Measurements from ENCODE around the gene SUN1.
A peak's percentile ranks its signal among the peaks of the same experiment; 100 is the strongest.

Gene SUN1

DNA sequence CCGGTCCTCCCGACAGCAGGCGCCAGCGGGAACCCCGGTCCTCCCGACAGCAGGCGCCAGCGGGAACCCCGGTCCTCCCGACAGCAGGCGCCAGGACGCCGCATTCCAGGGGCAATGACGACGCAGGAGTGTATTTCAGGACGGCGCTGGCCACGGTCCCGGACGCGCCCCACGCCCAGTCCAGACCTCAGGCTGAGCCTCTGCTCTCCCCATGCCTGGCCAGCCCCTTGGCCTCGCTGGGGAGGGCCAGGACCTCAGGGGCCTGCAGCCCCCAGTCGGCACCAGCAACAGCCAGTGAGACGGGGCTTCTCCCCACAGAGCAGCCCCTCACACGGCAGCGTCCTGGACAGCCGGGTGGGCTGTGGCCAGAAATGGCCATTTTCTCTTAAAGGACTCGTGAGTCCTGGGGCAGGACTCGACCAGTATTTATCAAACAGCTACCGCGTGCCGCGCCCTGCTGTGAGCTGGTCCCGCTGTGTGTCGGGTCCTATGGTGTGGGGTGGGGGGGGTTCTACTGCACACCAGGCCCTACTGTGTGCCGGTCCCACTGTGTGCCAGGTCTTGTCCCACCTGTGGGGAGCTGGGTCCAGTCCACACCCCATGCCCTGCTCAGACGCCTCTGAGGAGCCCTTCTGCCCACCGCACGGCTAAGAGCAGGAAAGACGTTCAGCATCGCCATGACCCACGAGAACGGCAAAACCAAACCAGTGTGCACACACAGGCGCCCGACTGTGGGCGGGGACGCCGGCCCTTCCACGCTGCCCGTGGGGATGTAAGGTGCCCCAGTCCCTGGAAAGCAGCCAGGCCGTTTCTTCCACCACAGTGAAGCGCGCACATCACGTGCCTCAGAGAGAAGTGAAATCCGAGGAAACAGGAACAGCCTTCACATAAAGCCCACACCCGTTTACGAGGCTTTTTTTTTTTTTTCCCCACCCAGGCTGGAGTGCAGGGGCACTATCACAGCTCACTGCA, 77.4 kb downstream of the SUN1 start:
- peak; percentile 44 for DNase-seq

- no peak for DNase-seq
Observed at GRCh38 chr7:910441-910861, 78.2 kb downstream of the SUN1 start.

GRCh38 chr7:910931-911431, 78.7 kb downstream of the SUN1 start:
- no peak for DNase-seq

DNA sequence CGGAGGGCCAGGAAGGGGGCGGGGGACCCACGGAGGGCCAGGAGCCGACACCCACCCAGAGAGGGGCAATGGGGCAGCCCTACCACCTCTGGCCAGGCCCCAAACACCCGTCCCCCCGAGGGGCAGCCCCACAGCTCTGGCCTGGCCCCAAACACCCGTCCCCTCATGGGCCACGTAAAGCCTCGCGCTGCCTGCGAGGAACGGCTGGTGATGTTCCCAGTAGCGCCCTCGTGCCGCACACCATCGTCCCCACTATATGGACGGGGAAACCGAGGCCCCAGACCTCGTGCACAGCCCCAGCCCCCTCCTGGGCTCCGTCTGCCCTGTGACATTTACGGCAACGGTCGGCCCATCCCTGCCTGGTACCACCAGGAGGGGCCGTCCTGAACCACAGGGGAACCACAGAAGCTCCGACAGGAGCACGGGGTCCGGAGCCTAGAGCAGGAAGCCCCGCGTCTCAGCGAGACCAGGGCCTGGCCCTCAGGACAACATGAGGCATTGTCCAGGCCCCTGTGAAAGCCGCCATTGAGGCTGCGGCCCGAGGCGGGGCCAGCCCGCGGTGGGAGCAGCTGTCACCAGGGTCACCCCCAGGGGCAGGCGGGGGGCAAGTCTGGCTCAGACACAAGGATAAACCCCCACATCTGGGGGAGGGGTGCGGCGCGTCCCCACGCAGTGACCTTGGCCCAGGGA, 79.7 kb downstream of the SUN1 start:
- no peak for DNase-seq

DNA sequence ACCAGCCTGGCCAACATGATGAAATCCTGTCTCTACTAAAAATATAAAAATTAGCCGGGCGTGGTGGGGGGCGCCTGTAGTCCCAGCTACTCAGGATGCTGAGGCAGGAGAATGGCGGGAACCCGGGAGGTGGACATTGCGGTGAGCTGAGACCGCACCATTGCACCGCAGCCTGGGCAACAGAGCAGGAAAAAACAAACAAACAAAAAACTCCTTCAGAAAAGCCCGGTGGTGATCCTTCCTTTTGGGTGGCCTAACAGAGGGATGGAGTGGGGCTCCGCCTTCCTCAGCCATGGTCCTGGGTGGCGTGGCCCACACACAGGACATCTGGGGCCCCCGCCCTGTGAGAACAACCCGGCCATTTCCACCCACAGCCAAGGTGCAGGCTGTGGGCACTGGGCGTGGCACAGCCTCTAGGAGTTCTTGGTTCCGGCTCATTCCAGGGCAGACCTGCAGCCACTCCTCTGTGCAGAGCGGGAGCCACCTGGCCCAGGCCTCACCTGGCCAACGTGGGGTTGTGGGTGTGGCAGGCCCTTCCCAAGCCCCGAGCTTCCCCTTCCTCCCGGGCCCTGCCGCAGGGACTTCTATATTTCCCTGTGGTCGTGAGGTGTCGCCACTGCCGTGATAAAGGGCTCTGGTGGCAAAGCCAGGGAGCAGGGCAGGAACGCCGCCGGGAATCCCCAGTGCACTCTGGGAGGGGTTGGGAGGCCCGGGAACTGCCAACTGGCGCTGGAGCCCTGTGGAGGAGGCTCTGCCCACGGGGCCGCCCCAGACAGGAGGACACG, 81.7 kb downstream of the SUN1 start:
- no peak for DNase-seq

GRCh38 chr7:914521-915194, 82.4 kb downstream of the SUN1 start:
- no peak for DNase-seq

GRCh38 chr7:915291-916218, 83.3 kb downstream of the SUN1 start:
- peak; percentile 39 for DNase-seq

DNA sequence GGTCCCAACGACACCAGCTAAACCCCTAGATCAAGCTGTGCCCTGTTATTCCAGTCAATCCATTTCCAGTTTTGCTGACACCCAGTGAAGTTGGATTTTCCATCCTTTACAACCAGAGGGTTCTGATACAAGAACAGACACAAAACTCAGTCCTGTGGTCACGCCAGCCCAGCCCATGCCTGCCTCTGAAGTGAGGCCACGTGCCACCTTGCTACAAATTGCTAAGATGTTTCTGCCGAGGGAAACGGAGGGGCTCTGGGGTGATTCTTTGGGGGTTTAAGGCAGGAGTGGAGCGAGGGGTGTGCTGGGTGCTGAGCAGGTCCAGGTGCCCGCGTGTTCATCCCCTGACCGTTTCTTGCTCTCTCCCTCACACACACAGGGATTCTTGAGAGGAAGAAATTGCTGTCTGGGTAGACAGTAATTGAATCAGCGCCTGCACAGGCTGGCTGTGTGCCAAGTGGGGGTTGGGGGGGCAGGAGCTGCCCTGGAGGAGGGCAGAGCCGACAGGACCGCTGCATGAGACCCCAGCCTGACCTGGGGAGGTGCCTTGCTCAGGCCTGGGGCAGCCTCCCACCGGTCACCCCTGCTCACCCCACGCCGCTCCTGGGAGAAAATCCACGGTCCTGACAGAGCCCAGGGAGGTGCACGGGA, 84.1 kb downstream of the SUN1 start:
- DNase-seq: peak; percentile 65

GRCh38 chr7:917255-918117, 85.2 kb downstream of the SUN1 start:
- DNase-seq: no peak

GRCh38 chr7:918118-918425, 85.8 kb downstream of the SUN1 start:
- DNase-seq: no peak

DNA sequence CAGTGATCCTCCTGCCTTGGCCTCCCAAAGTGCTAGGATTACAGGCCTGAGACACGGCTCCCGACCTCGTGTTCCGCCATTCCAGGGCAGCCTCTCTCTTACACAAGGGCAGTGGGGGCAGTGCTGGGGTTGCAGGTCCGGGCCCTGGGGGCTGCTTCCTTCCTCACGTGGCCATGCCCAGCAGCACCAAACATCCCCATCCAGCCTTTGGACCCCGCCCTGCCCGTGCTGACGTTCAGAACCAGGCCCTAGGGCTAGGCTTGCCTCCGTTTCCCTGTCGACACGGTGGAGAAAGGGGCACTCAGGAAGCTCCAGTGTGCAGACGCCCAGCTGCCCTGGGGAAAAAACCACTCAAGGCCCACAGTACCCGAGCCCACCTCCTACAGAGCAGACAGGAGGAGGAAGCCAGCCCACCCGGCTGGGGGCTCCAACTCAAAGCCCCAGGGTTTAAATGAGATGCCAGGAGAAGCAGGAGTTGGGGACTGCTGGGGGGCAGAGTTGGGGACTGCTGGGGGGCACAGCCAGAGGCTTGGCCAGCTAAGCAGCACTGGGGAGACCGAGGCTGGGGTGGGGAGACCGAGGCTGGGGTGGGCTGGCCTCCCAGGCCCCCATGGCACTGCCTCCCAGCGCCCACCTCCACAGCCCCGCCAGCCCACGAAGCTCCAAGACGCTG, 86.3 kb downstream of the SUN1 start:
- DNase-seq: no peak

DNA sequence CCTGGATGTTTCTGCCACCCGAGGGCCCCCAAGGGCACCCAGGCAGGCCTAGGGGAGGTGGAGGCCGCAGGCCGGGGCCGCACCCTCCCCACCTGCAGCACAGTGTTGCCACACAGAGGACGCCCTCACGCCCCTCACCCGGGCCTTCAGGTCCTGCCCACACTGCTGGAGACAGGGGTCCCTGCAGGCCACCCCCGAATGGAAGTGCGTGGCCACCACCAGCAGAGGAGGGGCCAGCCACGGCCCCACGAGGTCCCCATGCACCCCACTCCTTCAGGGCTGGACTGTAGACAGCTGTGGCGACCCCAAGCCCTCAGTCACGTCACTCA, 86.8 kb downstream of the SUN1 start:
- DNase-seq: no peak

DNA sequence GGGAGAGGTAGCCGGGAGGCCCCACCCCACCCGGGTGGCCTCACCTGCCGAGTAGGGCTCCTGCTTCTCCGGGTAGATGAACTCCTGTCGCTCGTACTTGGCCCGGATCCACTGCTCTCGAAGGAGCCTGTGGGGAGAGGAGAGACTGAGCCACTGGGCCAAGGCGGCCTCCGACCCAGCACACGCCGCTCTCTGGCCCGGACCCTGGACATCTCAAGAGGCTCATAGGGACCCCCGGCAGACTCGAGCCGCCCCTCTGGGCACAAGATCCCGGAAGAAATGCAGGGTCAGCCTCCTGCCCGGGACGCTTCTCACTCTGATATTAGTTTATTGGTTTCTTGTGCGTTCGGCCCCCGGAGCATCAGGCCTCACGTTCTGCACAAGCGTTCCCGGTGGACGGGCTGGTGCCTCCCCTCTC, 87.7 kb downstream of the SUN1 start:
- no peak for DNase-seq

DNA sequence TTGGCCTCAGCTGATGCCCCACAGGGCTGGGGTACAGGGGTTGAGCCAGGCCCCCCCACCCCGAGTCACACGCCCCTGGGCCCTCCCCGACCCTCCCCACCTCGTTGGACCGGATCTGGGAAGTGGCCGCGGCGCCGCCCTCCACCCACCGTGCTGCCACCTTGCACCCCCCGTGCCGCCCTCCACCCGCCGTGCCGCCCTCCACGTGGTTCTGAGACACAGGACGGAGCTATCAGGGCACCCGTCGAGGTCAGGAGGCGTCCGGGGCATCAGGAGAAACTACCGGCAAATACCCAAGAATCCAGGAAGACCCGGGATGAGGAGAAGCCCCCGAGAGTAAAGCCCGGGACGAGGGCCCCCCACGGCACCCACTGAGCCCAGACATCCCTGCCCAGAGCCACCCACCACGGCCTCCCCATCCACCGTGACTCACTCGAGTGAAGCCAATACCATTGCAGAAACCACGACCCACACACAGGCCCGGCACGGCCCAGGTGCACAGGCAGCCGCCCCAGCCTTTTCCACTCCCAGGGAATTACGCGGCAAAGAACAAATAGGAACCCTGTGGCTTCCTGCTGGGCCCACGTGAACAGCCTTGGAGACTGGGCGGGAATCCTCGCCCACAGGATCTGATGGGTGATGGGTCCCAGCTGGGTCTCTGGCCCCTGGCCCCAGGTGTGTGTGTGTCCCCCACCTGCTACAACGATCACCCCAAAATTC, 88.2 kb downstream of the SUN1 start:
- peak; percentile 43 for DNase-seq

DNA sequence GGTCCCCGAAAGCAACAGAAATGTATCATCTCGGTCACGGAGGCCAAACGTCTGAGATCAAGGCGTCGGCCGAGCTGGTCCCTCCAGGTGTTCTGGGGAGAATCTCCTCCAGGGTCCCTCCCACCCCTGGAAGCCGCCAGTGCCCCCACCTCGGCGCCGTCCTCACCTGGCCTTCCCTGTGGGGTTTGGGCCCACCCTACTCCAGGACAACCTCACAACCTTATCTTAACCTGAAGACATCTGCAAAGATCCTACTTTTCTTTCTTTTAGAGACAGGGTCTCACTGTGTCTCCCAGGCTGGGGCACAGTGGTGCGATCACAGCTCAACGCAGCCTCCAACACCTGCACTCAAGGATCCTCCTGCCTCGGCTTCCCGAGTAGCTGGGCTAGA, 88.8 kb downstream of the SUN1 start:
- no peak for DNase-seq

DNA sequence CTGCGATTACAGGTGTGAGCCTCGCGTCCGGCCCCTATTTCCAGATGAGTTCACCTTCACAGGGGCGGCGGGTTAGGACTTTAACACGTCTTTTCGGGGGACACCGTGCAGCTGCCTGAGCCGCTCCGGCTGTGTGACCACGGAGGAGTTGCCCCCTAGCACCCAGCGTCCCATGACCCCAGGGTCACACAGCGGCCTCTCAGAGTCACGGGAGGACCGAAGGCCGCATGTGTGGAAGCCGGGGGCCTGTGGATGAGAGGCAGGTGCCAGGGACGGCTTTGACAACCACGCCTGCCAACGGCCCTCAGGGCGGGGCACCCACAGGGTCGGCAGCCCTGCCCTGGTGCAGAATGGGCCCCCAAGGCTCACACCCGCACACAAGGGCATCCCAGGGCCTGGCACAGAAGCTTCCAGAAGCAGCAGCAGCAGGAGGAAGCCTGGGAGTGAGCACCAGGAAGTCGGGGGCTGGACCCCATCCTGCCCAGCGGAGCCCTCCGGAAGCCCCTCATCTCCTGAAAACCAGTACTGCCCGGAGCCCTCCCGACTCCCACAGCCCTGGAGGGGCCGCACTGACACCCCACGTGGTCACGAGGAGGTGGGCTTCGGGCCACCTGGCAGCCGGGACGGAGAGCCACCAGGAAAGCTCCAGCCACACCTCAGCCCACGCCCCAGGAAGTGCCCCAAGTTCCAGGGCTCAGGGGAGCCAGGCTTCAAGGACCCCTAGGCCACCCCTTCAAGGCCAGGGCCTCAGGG, 89.5 kb downstream of the SUN1 start:
- no peak for DNase-seq

GRCh38 chr7:922334-923107, 90.2 kb downstream of the SUN1 start:
- DNase-seq: no peak

All from NCI-H69 (cell line).